GM12801 (cell line): ENCODE results near the gene PTPRM.

Experiments
- TF ChIP-seq, protein P1 (sequence below): IDR thresholded peaks from one replicate; pipeline ENCODE4 v1.5.1; 2011; ENCODE audit warnings: control low read depth; ENCODE audit not compliant: insufficient read length; ENCODE audit errors: extremely low read depth

Gene PTPRM

DNA sequence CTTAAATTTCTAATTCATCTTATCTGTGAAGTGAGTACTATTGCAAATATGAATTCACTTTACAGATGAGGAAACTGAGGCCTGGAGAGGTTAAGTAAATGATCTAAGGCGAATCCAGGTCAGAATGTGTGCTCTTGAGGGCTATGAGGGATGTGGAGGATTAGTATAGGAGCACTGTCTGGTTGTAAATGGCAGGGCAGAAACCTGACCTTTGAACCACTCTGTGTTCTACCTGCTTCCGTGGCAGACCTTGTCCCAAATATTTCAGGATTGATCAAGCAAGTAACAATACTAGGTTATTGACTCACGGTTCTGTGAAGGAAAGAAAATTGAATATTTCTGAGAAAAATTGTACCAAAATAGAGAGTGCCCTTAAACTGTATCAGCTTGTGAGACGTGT lies 74.7 kb downstream of the PTPRM start:
- TF ChIP-seq, protein P1, sequence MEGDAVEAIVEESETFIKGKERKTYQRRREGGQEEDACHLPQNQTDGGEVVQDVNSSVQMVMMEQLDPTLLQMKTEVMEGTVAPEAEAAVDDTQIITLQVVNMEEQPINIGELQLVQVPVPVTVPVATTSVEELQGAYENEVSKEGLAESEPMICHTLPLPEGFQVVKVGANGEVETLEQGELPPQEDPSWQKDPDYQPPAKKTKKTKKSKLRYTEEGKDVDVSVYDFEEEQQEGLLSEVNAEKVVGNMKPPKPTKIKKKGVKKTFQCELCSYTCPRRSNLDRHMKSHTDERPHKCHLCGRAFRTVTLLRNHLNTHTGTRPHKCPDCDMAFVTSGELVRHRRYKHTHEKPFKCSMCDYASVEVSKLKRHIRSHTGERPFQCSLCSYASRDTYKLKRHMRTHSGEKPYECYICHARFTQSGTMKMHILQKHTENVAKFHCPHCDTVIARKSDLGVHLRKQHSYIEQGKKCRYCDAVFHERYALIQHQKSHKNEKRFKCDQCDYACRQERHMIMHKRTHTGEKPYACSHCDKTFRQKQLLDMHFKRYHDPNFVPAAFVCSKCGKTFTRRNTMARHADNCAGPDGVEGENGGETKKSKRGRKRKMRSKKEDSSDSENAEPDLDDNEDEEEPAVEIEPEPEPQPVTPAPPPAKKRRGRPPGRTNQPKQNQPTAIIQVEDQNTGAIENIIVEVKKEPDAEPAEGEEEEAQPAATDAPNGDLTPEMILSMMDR = no peak

GRCh38 chr18:7642331-7642890 lies 75.3 kb downstream of the PTPRM start:
- TF ChIP-seq, protein P1 = no peak

DNA sequence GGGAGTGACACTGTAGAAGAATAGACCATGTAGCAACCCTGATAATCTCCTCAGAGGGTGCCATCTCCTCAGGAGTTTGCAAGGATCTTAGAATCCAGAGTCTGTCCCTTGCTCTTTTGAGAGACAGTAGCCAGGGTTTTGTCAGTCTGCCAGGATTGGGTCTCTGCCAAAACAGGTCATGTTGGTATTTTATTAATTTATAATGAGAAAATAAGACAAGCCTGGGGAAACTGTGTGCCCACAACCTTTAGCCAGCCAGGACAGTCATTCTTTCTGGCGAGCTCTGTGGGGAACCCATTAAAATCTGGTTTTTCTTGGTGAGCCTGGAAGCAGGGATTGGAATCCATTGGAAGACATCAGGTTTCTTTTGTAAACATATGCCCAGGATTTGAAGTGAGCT lies 78.6 kb downstream of the PTPRM start:
- TF ChIP-seq, protein P1 = no peak

- TF ChIP-seq, protein P1 = no peak
These were observed 79.2 kb downstream of the PTPRM start for GRCh38 chr18:7646174-7646886.

- TF ChIP-seq, protein P1 = no peak
These were observed 80.4 kb downstream of the PTPRM start for GRCh38 chr18:7647500-7647899.

DNA sequence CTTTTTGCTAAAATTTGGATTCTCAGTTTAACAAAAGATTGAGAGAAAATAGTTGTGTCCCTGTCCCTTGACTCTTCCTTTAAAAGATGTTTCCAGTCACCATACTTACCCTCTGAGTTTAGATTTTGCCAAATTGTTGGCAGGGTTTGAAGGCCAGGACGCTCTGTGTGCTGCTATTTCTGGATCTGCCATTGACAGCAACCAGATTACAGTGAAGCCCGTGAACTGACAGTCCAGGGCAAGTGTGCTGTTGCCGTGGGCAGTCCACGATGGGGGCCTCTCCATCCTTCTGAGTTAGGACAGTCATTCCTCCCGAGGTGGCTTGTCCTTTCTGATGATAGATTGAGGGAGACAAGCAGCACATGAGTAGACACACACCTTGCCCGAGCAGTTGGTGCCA lies 89.9 kb downstream of the PTPRM start:
- TF ChIP-seq, protein P1 = no peak

GRCh38 chr18:7657937-7658336 lies 90.8 kb downstream of the PTPRM start:
- TF ChIP-seq, protein P1 = no peak

DNA sequence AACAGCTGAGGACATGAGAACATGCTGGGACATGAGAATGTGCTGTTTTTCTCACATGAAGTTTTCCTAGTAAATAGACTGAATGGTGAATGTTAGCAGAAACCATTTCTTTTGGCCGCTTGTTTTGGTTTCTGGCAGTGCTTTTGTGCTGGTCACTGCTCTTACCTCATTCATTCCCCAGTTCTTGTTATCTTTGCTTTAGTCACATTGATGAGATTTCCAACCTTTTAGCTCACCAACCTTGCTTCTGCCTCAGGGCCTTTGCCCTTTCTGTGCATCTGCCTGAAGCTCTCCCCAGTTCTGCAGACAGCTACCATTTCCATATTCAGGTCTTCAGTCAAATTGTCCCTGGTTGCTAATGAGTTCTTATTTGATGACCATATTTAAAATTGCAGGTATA lies 91.6 kb downstream of the PTPRM start:
- TF ChIP-seq, protein P1 = no peak
